Karpas-422 (cell line): Measurements from ENCODE around the gene TPPP. TPM values are rescaled to one million over a fixed set of nuclear protein-coding genes. Genes with fewer than 3 reads are reported as not detected.

ENCODE experiments used
- DNase-seq: peaks from one replicate; pipeline ENCODE4 v3.0.0-alpha.2; 2015
- H2AFZ ChIP-seq: fragments of 200-600 bp; sonication (generic); 2 replicates; pipeline ENCODE4 v1.6.1; 2014; ENCODE audit warnings: antibody characterized with exemption, low read length, mixed read lengths
- H3K27ac ChIP-seq: fragments of 200-600 bp; sonication (generic); 2 replicates; pipeline ENCODE4 v1.5.1; 2014; ENCODE audit warnings: mild to moderate bottlenecking, low read length, moderate library complexity
- H3K27me3 ChIP-seq: fragments of 200-600 bp; sonication (generic); 2 replicates; pipeline ENCODE4 v1.6.1; 2014; ENCODE audit warnings: low read length, mixed read lengths
- H3K36me3 ChIP-seq: fragments of 200-600 bp; sonication (generic); 2 replicates; pipeline ENCODE4 v1.6.1; 2014; ENCODE audit warnings: low read length, mixed read lengths; ENCODE audit not compliant: insufficient read depth
- H3K4me1 ChIP-seq: fragments of 200-600 bp; sonication (generic); 2 replicates; pipeline ENCODE4 v1.6.1; 2014; ENCODE audit warnings: mild to moderate bottlenecking, low read length, mixed read lengths
- H3K4me2 ChIP-seq: fragments of 200-600 bp; sonication (generic); 2 replicates; pipeline ENCODE4 v1.6.1; 2014; ENCODE audit warnings: low read length, low read depth, mild to moderate bottlenecking; ENCODE audit not compliant: poor library complexity, severe bottlenecking
- H3K4me3 ChIP-seq: fragments of 200-600 bp; sonication (generic); 2 replicates; pipeline ENCODE4 v1.5.1; 2014; ENCODE audit warnings: mild to moderate bottlenecking, antibody characterized with exemption, low read length, mixed read lengths
- H3K79me2 ChIP-seq: fragments of 200-600 bp; sonication (generic); 2 replicates; pipeline ENCODE4 v1.6.1; 2014; ENCODE audit warnings: mild to moderate bottlenecking, low read length, mixed read lengths
- H3K9ac ChIP-seq: fragments of 200-600 bp; sonication (generic); 2 replicates; pipeline ENCODE4 v1.6.0; 2014; ENCODE audit warnings: low read length
- H3K9me2 ChIP-seq: fragments of 200-600 bp; sonication (generic), shearing (Covaris generic); replicated peaks from 2 replicates; pipeline ENCODE4 v1.6.0; 2014; ENCODE audit warnings: mild to moderate bottlenecking, low read length, moderate library complexity; ENCODE audit not compliant: insufficient read depth
- H3K9me3 ChIP-seq: fragments of 300-700, 200-600 bp; sonication (generic); 2 replicates; pipeline ENCODE4 v1.6.1; 2014; ENCODE audit warnings: low read length, mixed read lengths
- H4K20me1 ChIP-seq: fragments of 200-600 bp; sonication (generic); 2 replicates; pipeline ENCODE4 v1.6.1; 2014; ENCODE audit warnings: mild to moderate bottlenecking, antibody characterized with exemption, low read length, low read depth; ENCODE audit not compliant: insufficient read depth
- total RNA-seq: library from RNA; depleted of rRNA; stranded (reverse); fragments of >200 nt; shearing (Covaris generic); gene quantifications from 2 replicates; pipeline ENCODE4 v1.2.3, GENCODE V29; 2014; ENCODE audit warnings: low replicate concordance

TPPP gene
- total RNA-seq, 1 experiment from 2014 or later = 1.6 TPM

- H3K27ac ChIP-seq = no peak overlapping the region
- H3K4me2 ChIP-seq = no peak overlapping the region
- no peaks in the 10 kb centered on the region for H3K4me1 ChIP-seq
- H3K9ac ChIP-seq = no peak overlapping the region
- H3K27me3 ChIP-seq = no peaks in the 10 kb centered on the region
- peaks cover 30% of the 10 kb centered on the region for H3K79me2 ChIP-seq
- H3K4me3 ChIP-seq = no peak overlapping the region
- H3K9me2 ChIP-seq = no peaks in the 10 kb centered on the region
- H3K36me3 ChIP-seq = peaks cover 27% of the 10 kb centered on the region
- DNase-seq = no peak
- no peaks in the 10 kb centered on the region for H3K9me3 ChIP-seq
- H4K20me1 ChIP-seq = no peaks in the 10 kb centered on the region
- no peak overlapping the region for H2AFZ ChIP-seq
Measured at GRCh38 chr5:621341-621761, 71.8 kb downstream of the TPPP start.

DNA sequence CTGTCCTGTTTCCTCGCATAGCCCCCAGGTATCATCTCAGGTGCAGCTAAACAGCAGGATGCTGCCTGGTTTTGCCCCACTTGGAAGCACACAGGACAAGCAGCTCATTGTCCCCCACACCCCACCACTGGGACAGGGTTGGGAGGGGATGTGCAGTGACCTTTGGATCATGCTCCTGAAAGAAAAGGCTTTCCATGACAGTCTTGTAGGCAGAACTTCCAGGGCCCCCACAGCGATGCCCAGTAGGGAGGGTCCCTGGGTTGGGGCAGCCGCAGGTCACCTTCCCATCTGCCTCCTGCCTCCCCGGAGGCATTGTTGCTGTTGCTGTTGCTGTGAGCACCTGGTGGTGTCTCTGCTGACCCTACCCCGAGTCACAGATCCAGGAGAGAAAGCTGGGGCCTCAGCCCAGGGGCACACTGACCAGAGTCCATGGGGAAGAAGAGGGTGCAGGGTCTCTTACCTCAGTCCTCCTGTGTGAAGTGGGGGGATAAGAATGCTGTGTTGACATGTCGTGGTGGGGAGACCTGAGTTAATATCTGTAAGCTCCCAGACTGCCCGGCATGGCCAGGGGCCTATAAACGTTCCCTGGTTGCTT lies 72.5 kb downstream of the TPPP start:
- Histone ChIP-seq H3K4me3 (no peak overlapping the region), H3K27ac (no peak overlapping the region), H4K20me1 (no peaks in the 10 kb centered on the region), H2AFZ (no peak overlapping the region), H3K4me2 (no peak overlapping the region), H3K9ac (no peak overlapping the region), H3K9me3 (no peaks in the 10 kb centered on the region), H3K4me1 (no peaks in the 10 kb centered on the region), H3K79me2 (peaks cover 31% of the 10 kb centered on the region), H3K9me2 (no peaks in the 10 kb centered on the region), H3K27me3 (no peaks in the 10 kb centered on the region), H3K36me3 (peaks cover 22% of the 10 kb centered on the region)
- no peak for DNase-seq

- Histone ChIP-seq H3K9me3 (no peaks in the 10 kb centered on the region; the same call in 1 of the 2 replicates), H3K9ac (no peak overlapping the region), H3K4me2 (no peak overlapping the region), H3K27me3 (no peaks in the 10 kb centered on the region), H3K27ac (no peak overlapping the region), H4K20me1 (no peaks in the 10 kb centered on the region), H3K4me3 (no peak overlapping the region), H3K4me1 (no peaks in the 10 kb centered on the region), H3K36me3 (peaks cover 28% of the 10 kb centered on the region), H3K9me2 (no peaks in the 10 kb centered on the region), H2AFZ (no peak overlapping the region), H3K79me2 (peaks cover 34% of the 10 kb centered on the region)
- DNase-seq = no peak
Measured at GRCh38 chr5:620152-620551, 73.0 kb downstream of the TPPP start.

GRCh38 chr5:619444-619843 lies 73.7 kb downstream of the TPPP start:
- H3K36me3 ChIP-seq = peaks cover 35% of the 10 kb centered on the region
- H3K27ac ChIP-seq = no peak overlapping the region
- no peaks in the 10 kb centered on the region for H3K27me3 ChIP-seq
- H3K4me2 ChIP-seq = no peak overlapping the region
- H3K4me3 ChIP-seq = no peak overlapping the region
- no peak overlapping the region for H2AFZ ChIP-seq
- no peaks in the 10 kb centered on the region for H4K20me1 ChIP-seq
- H3K9me2 ChIP-seq = no peaks in the 10 kb centered on the region
- H3K9me3 ChIP-seq = no peaks in the 10 kb centered on the region; the same call in 1 of the 2 replicates
- H3K4me1 ChIP-seq = no peaks in the 10 kb centered on the region
- DNase-seq = no peak
- no peak overlapping the region for H3K9ac ChIP-seq
- peaks cover 41% of the 10 kb centered on the region for H3K79me2 ChIP-seq

- H3K9me2 ChIP-seq = no peaks in the 10 kb centered on the region
- no peaks in the 10 kb centered on the region for H3K27me3 ChIP-seq
- DNase-seq = no peak
- no peak overlapping the region for H3K4me2 ChIP-seq
- H3K4me1 ChIP-seq = no peaks in the 10 kb centered on the region; the same call in 1 of the 2 replicates
- H3K9me3 ChIP-seq = no peaks in the 10 kb centered on the region; the same call in 1 of the 2 replicates
- peaks cover 35% of the 10 kb centered on the region for H3K36me3 ChIP-seq
- no peak overlapping the region for H2AFZ ChIP-seq
- no peaks in the 10 kb centered on the region for H4K20me1 ChIP-seq
- no peak overlapping the region for H3K9ac ChIP-seq
- peaks cover 51% of the 10 kb centered on the region for H3K79me2 ChIP-seq
- H3K27ac ChIP-seq = no peak overlapping the region
- no peak overlapping the region for H3K4me3 ChIP-seq
Measured at GRCh38 chr5:618450-618849, 74.7 kb downstream of the TPPP start.

DNA sequence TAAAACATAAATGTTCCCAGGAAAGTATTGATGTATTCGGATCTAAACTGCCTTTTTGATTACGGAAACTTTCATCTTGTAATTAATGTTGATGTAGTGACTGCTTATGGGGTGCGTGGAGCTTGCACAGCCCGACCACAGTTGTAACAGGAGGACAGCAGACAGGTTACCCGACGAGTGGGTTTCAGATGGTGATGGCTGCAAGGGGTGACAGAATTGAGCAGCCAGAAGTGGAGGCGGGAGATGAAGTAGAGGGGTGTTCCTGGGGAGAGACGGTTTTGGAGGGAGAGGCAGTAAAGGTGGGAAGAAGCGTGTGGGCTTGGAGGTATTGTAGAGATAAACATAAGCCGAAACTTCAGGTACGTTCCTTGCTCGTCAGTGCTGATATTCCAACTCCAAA lies 75.3 kb downstream of the TPPP start:
- no peak overlapping the region for H3K4me3 ChIP-seq
- no peak overlapping the region for H3K4me2 ChIP-seq
- no peak overlapping the region for H3K27ac ChIP-seq
- H3K9ac ChIP-seq = no peak overlapping the region
- no peaks in the 10 kb centered on the region; the same call in 1 of the 2 replicates for H3K9me3 ChIP-seq
- DNase-seq = no peak
- H3K4me1 ChIP-seq = peaks cover 3% of the 10 kb centered on the region
- H2AFZ ChIP-seq = no peak overlapping the region
- no peaks in the 10 kb centered on the region for H4K20me1 ChIP-seq
- H3K9me2 ChIP-seq = no peaks in the 10 kb centered on the region
- no peaks in the 10 kb centered on the region for H3K27me3 ChIP-seq
- peaks cover 35% of the 10 kb centered on the region for H3K36me3 ChIP-seq
- peaks cover 56% of the 10 kb centered on the region for H3K79me2 ChIP-seq

DNA sequence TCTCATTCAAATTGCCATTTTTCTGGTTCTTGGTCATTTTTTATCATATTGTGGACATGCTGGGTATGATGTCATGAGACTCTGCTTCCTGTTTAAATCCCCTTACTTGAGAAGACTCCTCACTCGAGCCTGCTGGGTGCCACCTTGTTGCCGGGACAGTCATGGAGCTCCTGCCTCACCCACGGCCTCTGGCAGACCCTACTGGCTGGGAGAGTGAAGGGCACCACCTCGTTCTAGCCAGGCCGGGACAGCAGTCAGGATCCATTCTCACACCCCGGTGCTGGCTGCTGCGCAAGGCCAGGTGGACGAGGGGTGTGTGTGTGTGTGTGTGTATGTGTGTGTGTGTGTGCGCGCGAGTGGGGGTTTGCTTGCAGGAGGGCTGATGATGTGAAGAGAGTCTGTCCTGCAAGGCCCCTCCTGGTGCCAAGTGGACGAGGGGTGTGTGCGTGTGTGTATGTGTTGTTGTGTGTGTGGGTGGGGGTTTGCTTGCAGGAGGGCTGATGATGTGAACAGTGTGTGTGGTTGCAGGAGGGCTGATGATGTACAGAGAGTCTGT lies 76.6 kb downstream of the TPPP start:
- Histone ChIP-seq H3K79me2 (peaks cover 62% of the 10 kb centered on the region), H3K9ac (no peak overlapping the region), H4K20me1 (no peaks in the 10 kb centered on the region), H2AFZ (no peak overlapping the region), H3K9me3 (no peaks in the 10 kb centered on the region; the same call in 1 of the 2 replicates), H3K4me1 (peaks cover 7% of the 10 kb centered on the region), H3K27ac (no peak overlapping the region), H3K4me3 (no peak overlapping the region), H3K9me2 (no peaks in the 10 kb centered on the region), H3K36me3 (peaks cover 35% of the 10 kb centered on the region), H3K27me3 (no peaks in the 10 kb centered on the region), H3K4me2 (no peak overlapping the region)
- no peak for DNase-seq

DNA sequence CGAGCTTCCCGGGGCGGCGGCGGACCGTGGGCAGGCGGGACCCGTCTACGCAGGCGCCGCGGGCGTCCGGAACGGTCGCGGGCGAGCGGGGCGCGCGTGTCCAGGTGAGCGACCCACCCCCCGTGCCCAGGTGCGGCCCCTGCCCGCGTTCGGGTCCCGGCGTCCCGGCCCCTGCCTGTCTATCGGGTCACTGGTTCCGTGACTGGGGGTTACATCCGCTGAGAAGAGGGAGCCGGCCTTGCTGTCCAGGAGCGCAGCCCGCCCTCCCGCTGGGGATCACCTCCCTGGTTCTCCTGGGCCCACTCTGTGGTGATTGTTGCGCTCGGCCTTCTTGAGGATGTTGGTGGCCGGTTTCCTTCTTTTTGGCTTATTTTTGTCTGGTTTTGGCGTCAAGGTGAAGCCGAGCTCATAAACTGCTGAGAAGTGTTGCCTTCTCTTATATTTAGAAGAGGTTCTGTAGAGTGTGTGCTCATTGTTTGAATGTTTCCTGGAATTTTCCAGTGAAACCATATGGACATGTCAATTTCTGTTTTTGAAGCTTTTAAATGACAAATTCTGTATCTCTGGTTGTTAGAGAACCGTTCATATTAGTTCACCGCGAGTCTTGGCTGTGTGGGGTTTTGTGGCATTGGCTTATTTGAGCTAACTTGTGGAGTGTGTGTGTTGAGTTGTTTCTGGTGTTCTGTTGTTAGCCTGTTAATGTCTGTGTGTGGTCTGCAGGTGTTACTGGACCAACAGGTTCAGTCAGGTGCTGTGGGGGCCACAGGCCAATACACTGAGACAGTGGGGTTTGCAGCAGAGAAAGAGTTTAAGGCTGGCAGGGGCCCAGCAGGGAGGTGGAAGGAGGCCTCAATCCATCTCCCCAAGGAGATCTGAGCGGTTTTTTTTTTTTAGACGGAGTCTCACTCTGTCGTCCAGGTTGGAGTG lies 80.4 kb downstream of the TPPP start:
- Histone ChIP-seq H4K20me1 (no peaks in the 10 kb centered on the region), H3K4me2 (peak overlapping the region; percentile 92), H3K9me2 (no peaks in the 10 kb centered on the region), H2AFZ (peak overlapping the region; percentile 57; the same call in 1 of the 2 replicates), H3K4me1 (peaks cover 13% of the 10 kb centered on the region), H3K36me3 (peaks cover 14% of the 10 kb centered on the region), H3K9me3 (no peaks in the 10 kb centered on the region; the same call in 1 of the 2 replicates), H3K79me2 (peaks cover 54% of the 10 kb centered on the region), H3K9ac (peak overlapping the region; percentile 90), H3K27ac (peak overlapping the region; percentile 53), H3K27me3 (no peaks in the 10 kb centered on the region), H3K4me3 (peak overlapping the region; percentile 95)
- DNase-seq = peak; percentile 70
